Body of pancreas (tissue), 4 donors: ENCODE measurements around the gene FOXK2. TPM values are rescaled to one million over a fixed set of nuclear protein-coding genes. Genes with fewer than 3 reads are reported as not detected.

Experiments
- ATAC-seq: fragments of 150-250 bp; one replicate; pipeline ENCODE4 v1.9.1; 2016
- DNase-seq, 4 donors: peaks; one replicate each; pipeline ENCODE4 v3.0.0-alpha.2; 2019
- H3K27ac ChIP-seq, 4 donors: fragments of 200-600 bp; sonication (generic); 1 replicate in 3 of 4; 2 replicates in 1 of 4; pipeline versions ENCODE4 v1.5.1 to v1.6.1; 2016 to 2019; ENCODE audit warnings: mild to moderate bottlenecking in 1 of 4, mixed read lengths in 1 of 4, moderate library complexity in 1 of 4
- H3K27me3 ChIP-seq, 2 donors: fragments of 200-600 bp; sonication (generic); one replicate each; pipeline ENCODE4 v1.6.0; 2016; ENCODE audit warnings: mild to moderate bottlenecking in 1 of 2
- H3K36me3 ChIP-seq, 2 donors: fragments of 200-600 bp; sonication (generic); replicated peaks in 1 of 2; 2 replicates each; pipeline ENCODE4 v1.5.1; 2016; ENCODE audit warnings: low read depth in 2 of 2; ENCODE audit not compliant: insufficient read depth in 1 of 2
- H3K4me1 ChIP-seq: fragments of 200-600 bp; sonication (generic); one replicate; pipeline ENCODE4 v1.6.0; 2016
- H3K4me3 ChIP-seq, 2 donors: fragments of 200-600 bp; sonication (generic); 1 replicate in 1 of 2; 2 replicates in 1 of 2; pipeline ENCODE4 v1.5.1; 2016 to 2019
- H3K9me3 ChIP-seq, 3 donors: fragments of 200-600 bp; sonication (generic); 1 replicate in 2 of 3; 2 replicates in 1 of 3; pipeline ENCODE4 v1.5.1; 2016
- CTCF ChIP-seq, 7 experiments: fragments of 450-650 bp in 4 of 7; fragments of 200-600 bp in 3 of 7; sonication (generic) in 3 of 7; IDR thresholded peaks; one replicate each; pipeline ENCODE4 v1.5.1; 2016 to 2019; ENCODE audit warnings: antibody characterized with exemption in 7 of 7
- POLR2A ChIP-seq, 3 donors: fragments of 450-650 bp; IDR thresholded peaks; one replicate each; pipeline ENCODE4 v1.6.1; 2016; ENCODE audit warnings: antibody characterized with exemption in 3 of 3, mild to moderate bottlenecking in 2 of 3
- WGBS, 2 donors: methylation state at CpG; one replicate each; pipeline ENCODE4 v1.1.5; 2017; 5-methylcytosine and 5-hydroxymethylcytosine counted together
- intact Hi-C: fragments of 100-400 bp; cut with DNase I; formaldehyde crosslinking; loops from one replicate; pipeline ENCODE4 v1.15.1; 2023
- total RNA-seq, 2 donors: library from RNA; depleted of rRNA; stranded (reverse); fragments of >200 nt; gene quantifications; one replicate each; pipeline ENCODE4 v1.1.0, GENCODE V29; 2016

The FOXK2 gene
- total RNA-seq, 2 donors from 2014 or later, result 10.6 to 25.1 TPM

- Histone ChIP-seq H3K4me1 (no peaks in the 10 kb centered on the region), H3K4me3 (no peak overlapping the region), H3K27me3 (no peaks in the 10 kb centered on the region), H3K9me3 (no peaks in the 10 kb centered on the region), H3K27ac (no peak overlapping the region), H3K36me3 (peaks cover 0 to 13% of the 10 kb centered on the region in 2 donors)
- ATAC-seq (no peak), DNase-seq (no peak)
- TF ChIP-seq POLR2A (IDR thresholded peaks at IDR 0.05) (no peak), CTCF (IDR thresholded peaks at IDR 0.05) (no peak)
- WGBS, 2 donors, result 86 to 88% methylated on average over 21 of the region's 21 CpGs
- intact Hi-C loops, result no loop called here
Measured at GRCh38 chr17:82602487-82602886, 83.0 kb downstream of the FOXK2 start.

- DNase-seq (no peak), ATAC-seq (no peak)
- Histone ChIP-seq H3K27ac (no peak overlapping the region), H3K27me3 (no peaks in the 10 kb centered on the region), H3K9me3 (no peaks in the 10 kb centered on the region), H3K4me3 (no peak overlapping the region), H3K36me3 (peaks cover 0 to 13% of the 10 kb centered on the region in 2 donors), H3K4me1 (no peaks in the 10 kb centered on the region)
- 84 to 88% methylated on average over 16 to 20 of the region's 20 CpGs for WGBS, 2 donors
- intact Hi-C loops, result no loop called here
- TF ChIP-seq CTCF (IDR thresholded peaks at IDR 0.05), result no peak
- no peak for TF ChIP-seq POLR2A (IDR thresholded peaks at IDR 0.05)
Measured at GRCh38 chr17:82602986-82603710, 83.6 kb downstream of the FOXK2 start.

GRCh38 chr17:82603981-82604448 lies 84.5 kb downstream of the FOXK2 start:
- Histone ChIP-seq H3K4me3 (no peak overlapping the region), H3K27me3 (no peaks in the 10 kb centered on the region), H3K27ac (peak overlapping the region in 2 of 4 donors; percentile 3 to 23), H3K4me1 (no peaks in the 10 kb centered on the region), H3K9me3 (no peaks in the 10 kb centered on the region), H3K36me3 (peaks cover 0 to 15% of the 10 kb centered on the region in 2 donors)
- ATAC-seq, result peak; percentile 41
- TF ChIP-seq POLR2A (IDR thresholded peaks at IDR 0.05) (peak in 1 of 3 donors; percentile 18), CTCF (IDR thresholded peaks at IDR 0.05) (no peak)
- WGBS, 2 donors, result 74 to 79% methylated on average over 18 of the region's 18 CpGs
- DNase-seq, result peak in 2 of 4 donors; percentile 39 to 76
- intact Hi-C loops, result no loop called here

- Histone ChIP-seq H3K4me3 (no peak overlapping the region), H3K27ac (peak overlapping the region in 1 of 4 donors; percentile 23), H3K9me3 (no peaks in the 10 kb centered on the region), H3K27me3 (no peaks in the 10 kb centered on the region), H3K36me3 (peaks cover 0 to 15% of the 10 kb centered on the region in 2 donors), H3K4me1 (no peaks in the 10 kb centered on the region)
- DNase-seq (no peak), ATAC-seq (no peak)
- intact Hi-C loops, result no loop called here
- TF ChIP-seq CTCF (IDR thresholded peaks at IDR 0.05) (no peak), POLR2A (IDR thresholded peaks at IDR 0.05) (no peak)
- WGBS, 2 donors, result 92 to 96% methylated on average over 7 of the region's 7 CpGs
Measured at GRCh38 chr17:82604532-82604931, 85.0 kb downstream of the FOXK2 start.
